Measurements from ENCODE around the gene FBN2. TPM values are rescaled to one million over a fixed set of nuclear protein-coding genes. Genes with fewer than 3 reads are reported as not detected.

The FBN2 gene
- total and polyA plus RNA-seq, 11 donors, result 7.4 to 28.0 (median 9.7) TPM

GRCh38 chr5:128300181-128300580, 237.9 kb downstream of the FBN2 start:
- DNase-seq (no peak), ATAC-seq (no peak)
- intact Hi-C loops (cut with DNase I), result no loop called here
- Histone ChIP-seq H3K4me3 (no peak overlapping the region), H3K4me1 (no peaks in the 10 kb centered on the region), H3K36me3 (peaks cover 0 to 18% (median 0%) of the 10 kb centered on the region in 9 donors), H3K9me3 (no peaks in the 10 kb centered on the region), H3K27ac (no peak overlapping the region), H3K27me3 (no peaks in the 10 kb centered on the region)
- TF ChIP-seq POLR2A (IDR thresholded peaks at IDR 0.05) (no peak), CTCF (IDR thresholded peaks at IDR 0.05) (no peak)
- WGBS, 4 donors, result 76 to 82% (median 77%) methylated on average over 4 of the region's 4 CpGs

GRCh38 chr5:128290152-128290858, 247.7 kb downstream of the FBN2 start:
- no peaks in the 10 kb centered on the region for H3K4me1 ChIP-seq

GRCh38 chr5:128287740-128288139, 250.3 kb downstream of the FBN2 start:
- WGBS, 4 donors, result 77 to 97% (median 95%) methylated on average over 2 of the region's 2 CpGs
- H3K27ac ChIP-seq, result no peak overlapping the region
- ATAC-seq (no peak), DNase-seq (no peak)
- H3K27me3 ChIP-seq, result no peaks in the 10 kb centered on the region
- no peaks in the 10 kb centered on the region for H3K9me3 ChIP-seq
- H3K4me3 ChIP-seq, result no peak overlapping the region
- TF ChIP-seq POLR2A (IDR thresholded peaks at IDR 0.05), result no peak
- TF ChIP-seq CTCF (IDR thresholded peaks at IDR 0.05), result no peak
- H3K36me3 ChIP-seq, result peaks cover 0 to 15% (median 0%) of the 10 kb centered on the region in 9 donors
- intact Hi-C loops (cut with DNase I), result no loop called here
- H3K4me1 ChIP-seq, result no peaks in the 10 kb centered on the region

More at GRCh38 chr5:128290152-128290858, 247.7 kb downstream of the FBN2 start:
- DNase-seq (no peak), ATAC-seq (no peak)
- Histone ChIP-seq H3K4me3 (no peak overlapping the region), H3K36me3 (peaks cover 0 to 15% (median 0%) of the 10 kb centered on the region in 9 donors), H3K9me3 (no peaks in the 10 kb centered on the region), H3K27me3 (no peaks in the 10 kb centered on the region), H3K27ac (no peak overlapping the region)
- WGBS, 4 donors, result 52 to 62% (median 61%) methylated on average over 2 of the region's 2 CpGs
- intact Hi-C loops (cut with DNase I), result no loop called here
- TF ChIP-seq CTCF (IDR thresholded peaks at IDR 0.05) (no peak), POLR2A (IDR thresholded peaks at IDR 0.05) (no peak)

GRCh38 chr5:128284236-128284635, 253.8 kb downstream of the FBN2 start:
- ATAC-seq, result no peak
- no peak for TF ChIP-seq CTCF (IDR thresholded peaks at IDR 0.05)
- no peak for TF ChIP-seq POLR2A (IDR thresholded peaks at IDR 0.05)
- no peak for DNase-seq
- peaks cover 0 to 9% (median 0%) of the 10 kb centered on the region in 9 donors for H3K36me3 ChIP-seq
- intact Hi-C loops (cut with DNase I), result no loop called here
- 95 to 98% (median 96%) methylated on average over 2 of the region's 2 CpGs for WGBS, 4 donors
- no peak overlapping the region for H3K27ac ChIP-seq
- H3K4me3 ChIP-seq, result no peak overlapping the region
- no peaks in the 10 kb centered on the region for H3K4me1 ChIP-seq
- H3K9me3 ChIP-seq, result no peaks in the 10 kb centered on the region
- no peaks in the 10 kb centered on the region for H3K27me3 ChIP-seq

All from heart left ventricle (tissue), 16 donors.